GM18951 (cell line): ENCODE data around the gene CD72.

Source experiments
- POLR2A ChIP-seq: IDR thresholded peaks from 4 replicates; pipeline ENCODE4 v1.6.1; 2011; ENCODE audit warnings: mild to moderate bottlenecking; ENCODE audit not compliant: insufficient read length, insufficient read depth; ENCODE audit errors: extremely low read depth
- in situ Hi-C: fragments of 300-500 bp; cut with MboI; formaldehyde crosslinking; loops from one replicate; pipeline ENCODE4 v1.12.0; 2022; ENCODE audit warnings: low sequenced_read_pairs, mixed read lengths, inconsistent platforms; ENCODE audit not compliant: unreplicated experiment

CD72 gene

DNA sequence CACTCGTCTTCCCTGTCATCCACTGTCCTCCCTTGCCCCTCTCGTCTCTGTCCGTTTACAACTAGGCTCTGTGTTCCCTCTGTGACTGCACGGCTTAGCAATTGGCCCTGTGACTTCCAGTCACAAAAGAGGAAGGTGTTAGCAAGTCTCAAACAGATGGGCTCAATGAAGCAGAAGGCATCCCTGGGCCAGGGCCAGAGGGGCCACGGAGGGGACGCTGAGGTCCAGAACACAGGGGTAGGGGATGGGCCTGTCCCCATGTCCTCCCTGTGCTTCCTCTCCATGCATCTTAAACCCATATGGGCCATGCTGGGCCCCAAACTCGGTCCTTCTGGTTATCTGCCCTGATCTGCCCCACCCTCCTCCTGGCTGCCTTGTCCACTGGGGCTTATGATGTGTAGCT is at the start of gene CD72:
Gene CD72, minus strand, starts transcription at position 89 of the 403 bp plus-strand sequence. CDS start 110 bp downstream, outside the sequence.
- in situ Hi-C loops, result no loop called here
- peak; percentile 41 for TF ChIP-seq POLR2A

- in situ Hi-C loops, result no loop called here
- no peak for TF ChIP-seq POLR2A
Observed at GRCh38 chr9:35667939-35668338, 49.7 kb upstream of the CD72 start.

- TF ChIP-seq POLR2A, result no peak
- in situ Hi-C loops, result no loop called here
Observed at GRCh38 chr9:35666549-35666948, 48.3 kb upstream of the CD72 start.

GRCh38 chr9:35666045-35666444 is 47.8 kb upstream of the CD72 start:
- TF ChIP-seq POLR2A, result no peak
- in situ Hi-C loops, result no loop called here

DNA sequence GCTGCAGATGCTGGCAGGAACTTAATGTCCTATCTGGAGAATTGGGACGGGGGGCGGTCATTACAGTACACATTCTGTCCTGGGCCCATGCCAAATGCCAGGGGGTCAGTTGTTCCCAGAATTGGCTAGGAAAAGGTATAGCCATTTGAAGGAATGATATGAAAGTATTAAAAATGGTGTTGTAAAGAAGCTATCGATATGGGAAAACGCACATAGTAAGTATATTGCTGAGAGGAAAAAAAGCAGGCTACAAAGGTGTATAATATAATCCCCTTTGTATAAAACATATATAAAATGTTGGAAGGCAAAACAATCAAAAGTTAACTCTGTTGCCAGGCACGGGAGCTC is 47.2 kb upstream of the CD72 start:
- no peak for TF ChIP-seq POLR2A
- in situ Hi-C loops, result no loop called here

DNA sequence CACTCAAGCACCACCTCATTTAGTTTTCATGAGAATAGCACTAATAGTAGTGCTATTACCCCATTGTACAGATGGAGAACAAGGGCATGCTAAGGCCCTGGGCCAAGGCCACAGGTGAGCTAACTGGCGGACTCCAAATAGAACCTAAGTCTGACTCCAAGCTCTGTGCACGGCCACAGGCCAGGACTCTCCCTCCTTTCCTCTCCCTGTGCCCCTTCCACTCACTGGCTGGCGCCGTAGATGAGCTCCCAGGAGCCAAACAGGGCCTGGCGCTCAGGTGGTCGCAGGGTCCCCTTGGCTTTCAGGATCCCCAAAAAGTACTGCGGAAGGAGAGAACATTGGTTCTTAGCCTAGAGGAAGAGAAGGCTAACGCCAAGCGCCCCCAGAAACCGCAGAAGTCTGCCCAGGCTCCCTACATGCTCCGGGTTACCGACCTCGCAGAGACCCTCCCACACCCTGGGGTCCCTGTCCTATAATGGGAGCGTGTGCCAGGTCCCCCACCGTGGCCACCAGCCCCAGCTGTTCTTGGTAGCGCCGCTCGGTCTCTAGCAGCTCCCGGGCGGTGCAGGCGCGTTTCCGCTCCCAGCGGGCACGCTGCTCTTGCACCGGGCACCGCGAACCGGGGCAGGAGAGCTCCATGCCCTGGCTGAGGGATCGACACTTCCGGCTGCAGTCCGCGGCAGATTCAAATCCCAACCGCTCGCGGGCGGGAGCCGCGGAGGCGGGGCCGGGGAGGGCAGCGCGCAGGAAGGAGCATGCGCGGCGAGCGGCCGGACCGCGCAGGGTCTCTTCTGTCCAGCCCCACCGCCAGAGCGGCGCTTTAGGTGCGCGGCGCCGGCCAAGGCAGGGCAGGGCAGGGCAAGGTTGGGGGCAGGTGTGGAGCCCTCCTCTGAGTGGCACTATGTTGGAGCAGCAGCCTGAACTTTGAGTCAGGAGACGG is 46.6 kb upstream of the CD72 start, which contains the start of gene ARHGEF39:
Gene ARHGEF39, minus strand, starts transcription at position 665 of the 940 bp plus-strand sequence. Its CDS starts 26 bp downstream, at position 639.
- in situ Hi-C loops, result no loop called here
- TF ChIP-seq POLR2A, result peak; percentile 82

DNA sequence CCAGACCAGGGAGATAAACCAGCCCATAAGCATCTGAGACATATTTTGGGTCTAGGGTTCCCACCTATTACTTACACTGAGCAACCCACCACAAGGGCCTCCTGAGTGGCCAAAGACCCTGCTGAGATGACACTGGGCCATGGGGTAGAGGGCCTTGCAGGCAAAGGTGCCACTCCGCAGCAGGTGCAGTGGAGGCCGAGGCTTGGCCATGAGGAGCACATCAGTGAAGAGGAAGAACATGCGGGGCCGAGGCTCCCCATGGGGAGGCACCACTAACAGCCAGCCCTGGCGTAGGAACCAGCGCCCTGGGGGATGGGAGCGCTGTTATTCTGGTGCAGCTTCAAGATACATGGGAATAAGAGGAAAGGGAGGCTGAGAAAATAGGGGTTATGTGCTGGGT is 44.2 kb upstream of the CD72 start:
- in situ Hi-C loops, result no loop called here
- no peak for TF ChIP-seq POLR2A

DNA sequence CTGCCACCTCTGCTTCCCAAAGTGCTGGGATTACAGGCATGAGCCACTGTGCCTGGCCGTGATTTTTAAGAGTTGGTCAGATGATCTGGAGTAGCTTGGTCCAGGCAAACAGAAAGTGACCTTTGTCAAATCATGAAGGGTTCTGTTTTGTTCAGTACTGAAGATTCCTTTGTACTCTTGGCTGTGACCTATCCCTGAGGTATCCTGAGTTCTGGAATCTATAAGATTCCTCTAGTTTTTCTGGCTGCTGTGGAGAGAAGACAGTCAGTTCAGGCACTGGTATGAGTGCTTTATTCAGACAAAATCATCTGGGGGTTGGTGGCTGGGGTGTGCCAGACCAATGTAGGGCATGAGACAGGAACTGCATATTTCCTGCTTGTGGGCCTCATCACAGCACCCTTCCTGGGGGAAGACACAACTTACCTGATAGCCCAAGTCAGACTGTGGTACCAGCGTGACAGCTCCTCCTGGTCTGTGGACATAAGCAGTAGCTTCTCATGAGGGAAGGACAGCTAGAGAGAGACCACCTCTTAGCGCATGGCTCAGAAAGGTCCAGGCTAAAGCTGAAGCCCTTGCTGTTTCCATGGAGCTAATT is 43.6 kb upstream of the CD72 start:
- in situ Hi-C loops, result no loop called here
- no peak for TF ChIP-seq POLR2A

GRCh38 chr9:35660966-35661415 is 42.8 kb upstream of the CD72 start:
- no peak for TF ChIP-seq POLR2A
- in situ Hi-C loops, result no loop called here

DNA sequence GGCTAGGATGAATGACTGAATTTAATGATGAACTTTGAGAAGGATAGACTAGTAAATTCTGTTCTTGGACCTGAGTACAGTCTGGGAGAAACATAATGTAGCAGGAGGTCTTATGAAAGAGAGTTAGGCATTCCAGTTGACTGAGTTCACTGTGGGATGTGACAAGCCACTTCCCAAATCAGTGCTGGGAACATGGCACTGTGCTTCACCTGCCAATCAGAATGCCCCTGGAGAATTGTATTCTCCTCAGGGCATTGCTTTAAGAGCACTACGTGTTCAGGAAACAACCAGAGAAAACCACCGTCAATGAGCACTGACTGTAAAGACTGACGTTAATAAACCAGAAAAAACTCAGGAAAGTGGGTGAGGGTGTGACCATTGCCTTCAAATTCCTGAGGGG is 41.1 kb upstream of the CD72 start:
- no peak for TF ChIP-seq POLR2A
- in situ Hi-C loops, result no loop called here

DNA sequence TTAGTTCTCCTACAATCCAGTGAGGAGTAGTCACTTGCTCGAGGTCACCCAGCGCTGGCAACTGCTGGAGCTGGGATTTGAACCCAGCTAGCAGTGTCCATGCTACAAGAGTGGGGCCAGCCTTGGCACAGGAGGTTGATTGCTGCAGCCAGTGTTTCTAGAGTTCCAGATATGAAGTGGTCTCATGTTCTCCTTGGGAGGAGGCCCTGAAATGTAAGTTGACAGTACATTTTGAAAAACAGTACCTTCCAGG is 40.7 kb upstream of the CD72 start:
- TF ChIP-seq POLR2A, result no peak
- in situ Hi-C loops, result no loop called here

GRCh38 chr9:35658137-35658967 is 40.1 kb upstream of the CD72 start, which contains the start of gene CCDC107:
Gene CCDC107 (plus strand): TSS chr9:35658292. CDS start chr9:35658380, 88 bp downstream.
- TF ChIP-seq POLR2A, result peak; percentile 94
- in situ Hi-C loops, result no loop called here

GRCh38 chr9:35657546-35658136 is 39.4 kb upstream of the CD72 start, which contains the start of gene RMRP:
Gene RMRP (minus strand): TSS chr9:35658019.
- no peak for TF ChIP-seq POLR2A
- in situ Hi-C loops, result no loop called here
